ENCODE data around the gene DRAM2.
"Not testable (repeated sequence)": the region's sequence is repeated elsewhere in the genome, so short reads cannot be mapped to it uniquely, and the experiment has no call there.

The DRAM2 gene

GRCh38 chr1:111079329-111079728 lies 60.6 kb downstream of the DRAM2 start:
- DNase-seq: not testable (repeated sequence)

GRCh38 chr1:111077312-111077711 lies 62.6 kb downstream of the DRAM2 start:
- not testable (repeated sequence) for DNase-seq
